Ishikawa (cell line): ENCODE data around the gene UACA.

Experiments used
- CEBPB ChIP-seq: IDR thresholded peaks from 2 replicates; pipeline ENCODE4 v1.6.1; 2012
- CREB1 ChIP-seq: IDR thresholded peaks from 2 replicates; pipeline ENCODE4 v1.6.1; 2012; ENCODE audit warnings: low read depth
- EGR1 ChIP-seq: IDR thresholded peaks from 2 replicates; pipeline ENCODE4 v1.6.1; 2012
- EP300 ChIP-seq: IDR thresholded peaks from 2 replicates; pipeline ENCODE4 v1.6.1; 2012; ENCODE audit warnings: borderline replicate concordance
- FOXM1 ChIP-seq: IDR thresholded peaks from 2 replicates; pipeline ENCODE4 v1.6.1; 2012; ENCODE audit warnings: low read depth, borderline replicate concordance
- NFIC ChIP-seq: IDR thresholded peaks from 2 replicates; pipeline ENCODE4 v1.6.1; 2012
- RAD21 ChIP-seq: IDR thresholded peaks from 2 replicates; pipeline ENCODE4 v1.6.1; 2012; ENCODE audit warnings: low read depth
- TAF1 ChIP-seq: IDR thresholded peaks from 2 replicates; pipeline ENCODE4 v1.6.1; 2012; ENCODE audit warnings: low read depth, mild to moderate bottlenecking
- TCF12 ChIP-seq: IDR thresholded peaks from 2 replicates; pipeline ENCODE4 v1.6.1; 2012; ENCODE audit warnings: low read depth
- TEAD4 ChIP-seq: IDR thresholded peaks from 2 replicates; pipeline ENCODE4 v1.6.1; 2012
- YY1 ChIP-seq: IDR thresholded peaks from 2 replicates; pipeline ENCODE4 v1.6.1; 2012; ENCODE audit warnings: low read depth
- ZBTB7A ChIP-seq: IDR thresholded peaks from 2 replicates; pipeline ENCODE4 v1.6.1; 2012; ENCODE audit warnings: low read depth
- TF ChIP-seq, protein P1 (sequence below): IDR thresholded peaks from 2 replicates; pipeline ENCODE4 v1.6.1; 2012; ENCODE audit warnings: low read depth, mild to moderate bottlenecking
- TF ChIP-seq, protein P2 (sequence below): IDR thresholded peaks from 2 replicates; pipeline ENCODE4 v1.6.1; 2012
- TF ChIP-seq, protein P3 (sequence below): IDR thresholded peaks from 2 replicates; pipeline ENCODE4 v1.6.1; 2012

UACA gene

DNA sequence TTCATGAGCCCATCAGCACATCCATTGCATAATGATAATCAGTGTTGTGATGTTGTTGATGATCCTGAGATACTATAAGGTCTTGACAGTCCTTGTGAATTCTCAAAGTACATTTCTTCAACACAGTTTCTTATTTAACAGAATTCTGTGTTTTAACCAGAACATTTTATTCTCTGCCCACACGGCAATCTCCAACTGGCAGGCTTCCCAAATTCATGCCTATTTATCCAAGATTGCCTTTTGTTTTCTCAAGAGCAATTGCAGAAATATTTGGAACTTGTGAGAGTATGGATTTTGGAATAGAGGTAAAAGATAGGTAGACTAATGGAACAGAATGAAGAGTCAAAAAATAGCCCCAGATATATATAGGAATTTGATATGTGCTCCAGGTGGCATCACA is 116.0 kb downstream of the UACA start:
- TF ChIP-seq TAF1: no peak
- no peak for TF ChIP-seq YY1
- no peak for TF ChIP-seq EP300
- no peak for TF ChIP-seq RAD21
- TF ChIP-seq NFIC: no peak
- TF ChIP-seq, protein P1, sequence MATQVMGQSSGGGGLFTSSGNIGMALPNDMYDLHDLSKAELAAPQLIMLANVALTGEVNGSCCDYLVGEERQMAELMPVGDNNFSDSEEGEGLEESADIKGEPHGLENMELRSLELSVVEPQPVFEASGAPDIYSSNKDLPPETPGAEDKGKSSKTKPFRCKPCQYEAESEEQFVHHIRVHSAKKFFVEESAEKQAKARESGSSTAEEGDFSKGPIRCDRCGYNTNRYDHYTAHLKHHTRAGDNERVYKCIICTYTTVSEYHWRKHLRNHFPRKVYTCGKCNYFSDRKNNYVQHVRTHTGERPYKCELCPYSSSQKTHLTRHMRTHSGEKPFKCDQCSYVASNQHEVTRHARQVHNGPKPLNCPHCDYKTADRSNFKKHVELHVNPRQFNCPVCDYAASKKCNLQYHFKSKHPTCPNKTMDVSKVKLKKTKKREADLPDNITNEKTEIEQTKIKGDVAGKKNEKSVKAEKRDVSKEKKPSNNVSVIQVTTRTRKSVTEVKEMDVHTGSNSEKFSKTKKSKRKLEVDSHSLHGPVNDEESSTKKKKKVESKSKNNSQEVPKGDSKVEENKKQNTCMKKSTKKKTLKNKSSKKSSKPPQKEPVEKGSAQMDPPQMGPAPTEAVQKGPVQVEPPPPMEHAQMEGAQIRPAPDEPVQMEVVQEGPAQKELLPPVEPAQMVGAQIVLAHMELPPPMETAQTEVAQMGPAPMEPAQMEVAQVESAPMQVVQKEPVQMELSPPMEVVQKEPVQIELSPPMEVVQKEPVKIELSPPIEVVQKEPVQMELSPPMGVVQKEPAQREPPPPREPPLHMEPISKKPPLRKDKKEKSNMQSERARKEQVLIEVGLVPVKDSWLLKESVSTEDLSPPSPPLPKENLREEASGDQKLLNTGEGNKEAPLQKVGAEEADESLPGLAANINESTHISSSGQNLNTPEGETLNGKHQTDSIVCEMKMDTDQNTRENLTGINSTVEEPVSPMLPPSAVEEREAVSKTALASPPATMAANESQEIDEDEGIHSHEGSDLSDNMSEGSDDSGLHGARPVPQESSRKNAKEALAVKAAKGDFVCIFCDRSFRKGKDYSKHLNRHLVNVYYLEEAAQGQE: no peak

DNA sequence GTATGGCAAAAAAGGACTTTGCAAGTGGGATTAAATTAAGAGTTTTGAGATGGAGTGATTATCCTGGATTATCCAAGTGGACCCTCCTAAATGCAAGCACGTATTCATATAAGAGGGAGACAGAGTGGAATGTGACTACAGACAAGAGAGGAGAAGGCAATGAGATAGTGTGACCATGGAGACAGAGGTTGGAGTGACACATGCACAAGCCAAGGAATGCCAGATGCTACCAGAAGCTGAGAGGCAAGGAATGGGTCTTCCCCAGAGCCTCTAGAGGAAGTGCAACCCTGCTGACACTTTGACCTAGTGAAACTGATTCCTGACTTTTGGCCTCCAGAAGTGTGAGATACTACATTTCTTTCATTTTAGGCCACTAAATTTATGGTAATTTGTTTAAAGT is 117.2 kb downstream of the UACA start:
- TF ChIP-seq NFIC (no peak), TAF1 (no peak), RAD21 (no peak), CREB1 (no peak), TCF12 (no peak), FOXM1 (no peak), EGR1 (no peak), CEBPB (no peak), ZBTB7A (no peak)
- TF ChIP-seq, protein P1: no peak
- TF ChIP-seq, protein P2, sequence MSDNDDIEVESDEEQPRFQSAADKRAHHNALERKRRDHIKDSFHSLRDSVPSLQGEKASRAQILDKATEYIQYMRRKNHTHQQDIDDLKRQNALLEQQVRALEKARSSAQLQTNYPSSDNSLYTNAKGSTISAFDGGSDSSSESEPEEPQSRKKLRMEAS: no peak
- TF ChIP-seq, protein P3, sequence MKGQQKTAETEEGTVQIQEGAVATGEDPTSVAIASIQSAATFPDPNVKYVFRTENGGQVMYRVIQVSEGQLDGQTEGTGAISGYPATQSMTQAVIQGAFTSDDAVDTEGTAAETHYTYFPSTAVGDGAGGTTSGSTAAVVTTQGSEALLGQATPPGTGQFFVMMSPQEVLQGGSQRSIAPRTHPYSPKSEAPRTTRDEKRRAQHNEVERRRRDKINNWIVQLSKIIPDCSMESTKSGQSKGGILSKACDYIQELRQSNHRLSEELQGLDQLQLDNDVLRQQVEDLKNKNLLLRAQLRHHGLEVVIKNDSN: no peak

GRCh38 chr15:70643783-70644125 is 119.6 kb downstream of the UACA start:
- no peak for TF ChIP-seq CREB1
- TF ChIP-seq TEAD4: 0 out of 2 replicates have a peak, but pooled peaks have one; percentile 12
- no peak for TF ChIP-seq YY1
- no peak for TF ChIP-seq FOXM1

GRCh38 chr15:70643106-70643782 is 120.1 kb downstream of the UACA start:
- TF ChIP-seq FOXM1 (no peak), CEBPB (0 out of 2 replicates have a peak, but pooled peaks have one; percentile 9), TEAD4 (no peak)
- TF ChIP-seq, protein P3: no peak
- TF ChIP-seq, protein P2: no peak

DNA sequence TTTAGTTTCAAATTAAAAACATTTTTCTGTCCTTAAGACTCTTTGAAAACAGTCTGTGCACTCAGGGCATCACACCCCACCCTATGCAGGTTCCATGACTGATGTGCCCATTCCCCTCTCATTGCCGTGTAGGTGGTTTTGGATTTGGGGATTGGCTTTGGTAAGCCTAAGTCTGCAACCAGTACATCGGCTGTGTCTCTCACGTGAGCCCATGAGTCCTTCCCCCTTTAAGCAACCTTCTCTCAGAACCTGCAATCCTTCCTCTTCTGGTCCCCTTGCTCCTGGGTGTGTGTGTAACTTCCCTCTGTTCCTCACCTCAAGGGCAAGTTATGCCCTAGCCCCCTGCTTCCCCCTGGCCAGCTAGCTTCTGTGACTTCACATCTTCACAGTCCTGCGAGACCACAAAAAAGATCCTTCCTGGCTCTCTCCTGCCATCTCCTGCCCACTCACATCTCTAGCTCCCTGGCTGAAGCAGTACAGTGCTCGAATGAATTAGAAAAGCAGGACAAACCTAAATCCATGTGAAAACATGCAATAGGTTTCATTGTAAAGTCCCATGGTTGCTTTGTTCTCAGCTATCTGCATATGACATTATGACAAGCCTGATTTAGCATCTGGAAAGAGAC is 126.7 kb downstream of the UACA start:
- peak; percentile 53; the same call in 1 of the 2 replicates for TF ChIP-seq RAD21
- no peak for TF ChIP-seq CREB1

DNA sequence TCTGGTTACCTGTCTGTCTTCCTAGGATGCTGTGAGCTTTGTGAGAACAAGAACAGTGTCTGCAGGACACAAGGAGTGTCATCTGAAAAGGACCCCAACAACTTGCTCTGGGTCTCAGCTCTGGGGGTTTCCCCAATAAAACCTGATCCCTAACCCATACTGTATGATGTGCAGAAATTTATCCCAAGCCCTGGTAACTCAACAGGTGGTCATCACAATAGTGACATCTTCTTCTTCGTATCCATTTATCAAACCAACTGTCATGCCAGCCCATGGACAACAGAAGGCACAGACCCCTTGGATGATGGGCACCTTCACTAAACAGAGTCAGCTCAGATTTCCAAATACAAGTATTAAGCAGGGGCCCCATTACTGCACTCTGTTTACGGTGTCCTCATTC is 127.5 kb downstream of the UACA start:
- TF ChIP-seq ZBTB7A: no peak
- no peak for TF ChIP-seq TCF12

DNA sequence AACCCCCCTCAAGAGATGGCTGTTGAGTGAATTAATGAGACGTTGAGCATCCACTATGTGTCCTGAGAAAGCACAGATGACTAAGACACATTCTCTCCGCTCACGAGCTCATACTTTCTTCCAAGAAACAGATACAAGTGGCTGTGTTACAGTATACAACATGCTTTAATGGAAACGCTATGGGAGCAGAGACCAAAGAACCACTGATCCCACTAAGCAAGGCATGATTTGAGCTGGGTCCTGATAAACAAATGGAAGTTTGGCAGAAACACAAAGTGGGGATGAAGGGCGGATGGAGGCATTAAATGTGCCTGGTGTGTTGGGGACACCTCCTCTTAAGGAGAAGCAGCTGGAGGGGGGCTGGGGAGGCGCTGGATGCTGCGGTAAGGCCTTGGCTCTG is 129.4 kb downstream of the UACA start:
- TF ChIP-seq FOXM1: no peak
